Fibroblast of lung (primary cell): Measurements from ENCODE around the gene TRPM3. TPM values are rescaled to one million over a fixed set of nuclear protein-coding genes. Genes with fewer than 3 reads are reported as not detected.

Experiments
- DNase-seq, 2 donors: peaks; one replicate each; pipeline versions ENCODE4 v3.0.0 to v3.0.0-alpha.2; 2010; ENCODE audit warnings: low read depth in 2 of 2
- H2AFZ ChIP-seq: 2 replicates; pipeline ENCODE4 v1.5.1; 2012; ENCODE audit warnings: low read length, control low read depth, inconsistent platforms
- H3K27ac ChIP-seq: 2 replicates; pipeline ENCODE4 v1.5.1; 2011; ENCODE audit warnings: low read length, control low read depth; ENCODE audit not compliant: insufficient read depth
- H3K27me3 ChIP-seq: 2 replicates; pipeline ENCODE4 v1.5.1; 2011; ENCODE audit warnings: mild to moderate bottlenecking, low read length; ENCODE audit not compliant: control insufficient read depth, insufficient read depth
- H3K36me3 ChIP-seq: 2 replicates; pipeline ENCODE4 v1.5.1; 2011; ENCODE audit warnings: low read length; ENCODE audit not compliant: control insufficient read depth, insufficient read depth
- H3K4me1 ChIP-seq: 2 replicates; pipeline ENCODE4 v1.5.1; 2011; ENCODE audit warnings: low read length; ENCODE audit not compliant: control insufficient read depth, insufficient read depth; ENCODE audit errors: extremely low read depth
- H3K4me2 ChIP-seq: 2 replicates; pipeline ENCODE4 v1.5.1; 2011; ENCODE audit warnings: low read length, control low read depth; ENCODE audit not compliant: insufficient read depth; ENCODE audit errors: extremely low read depth
- H3K4me3 ChIP-seq, 4 experiments: fragments of 200-600 bp in 1 of 4; sonication (generic) in 1 of 4; replicated peaks in 1 of 4; 2 replicates each; pipeline ENCODE4 v1.5.1; 2011 to 2016; ENCODE audit warnings: low read length in 4 of 4, low read depth in 3 of 4, mild to moderate bottlenecking in 3 of 4, control low read depth in 2 of 4, inconsistent platforms in 1 of 4, mixed read lengths in 1 of 4; ENCODE audit not compliant: insufficient read depth in 1 of 4; ENCODE audit errors: control extremely low read depth in 1 of 4
- H3K79me2 ChIP-seq: 2 replicates; pipeline ENCODE4 v1.5.1; 2012; ENCODE audit warnings: mild to moderate bottlenecking, low read length, inconsistent platforms; ENCODE audit not compliant: control insufficient read depth, insufficient read depth
- H3K9ac ChIP-seq: 2 replicates; pipeline ENCODE4 v1.5.1; 2011; ENCODE audit warnings: mild to moderate bottlenecking, low read length, control low read depth; ENCODE audit not compliant: insufficient read depth
- H3K9me3 ChIP-seq: 2 replicates; pipeline ENCODE4 v1.5.1; 2012; ENCODE audit warnings: low read depth, low read length; ENCODE audit not compliant: control insufficient read depth, insufficient read depth
- H4K20me1 ChIP-seq: 2 replicates; pipeline ENCODE4 v1.5.1; 2011; ENCODE audit warnings: low read length; ENCODE audit not compliant: control insufficient read depth, insufficient read depth; ENCODE audit errors: extremely low read depth
- EZH2 ChIP-seq: IDR thresholded peaks from 2 replicates; pipeline ENCODE4 v1.5.1; 2012; ENCODE audit warnings: low read length, control low read depth, mild to moderate bottlenecking; ENCODE audit errors: missing control alignments
- polyA plus RNA-seq, 2 donors: library from polyadenylated mRNA; depleted of rRNA in 1 of 2; stranded (reverse) in 1 of 2; unstranded in 1 of 2; fragments of >200 nt; gene quantifications; 2 replicates each; pipeline ENCODE4 v1.2.1, GENCODE V29; 2011 to 2012; ENCODE audit warnings: missing spikeins in 1 of 2
- total RNA-seq: library from RNA; depleted of rRNA; stranded (reverse); fragments of >200 nt; gene quantifications from 2 replicates; pipeline ENCODE4 v1.2.1, GENCODE V29; 2014
- TF ChIP-seq, protein P1 (sequence below), 2 donors: IDR thresholded peaks in 1 of 2; conservative IDR thresholded peaks in 1 of 2; 1 replicate in 1 of 2; 2 replicates in 1 of 2; pipeline ENCODE4 v1.5.1; 2011 to 2012; ENCODE audit warnings: low read length in 2 of 2, control low read depth in 1 of 2, inconsistent platforms in 1 of 2, low read depth in 1 of 2, mild to moderate bottlenecking in 1 of 2

TRPM3 gene
- total and polyA plus RNA-seq, 2 donors (not counting 1 experiment from before 2014, with no cell fraction given), result 0.05 to 0.50 TPM

DNA sequence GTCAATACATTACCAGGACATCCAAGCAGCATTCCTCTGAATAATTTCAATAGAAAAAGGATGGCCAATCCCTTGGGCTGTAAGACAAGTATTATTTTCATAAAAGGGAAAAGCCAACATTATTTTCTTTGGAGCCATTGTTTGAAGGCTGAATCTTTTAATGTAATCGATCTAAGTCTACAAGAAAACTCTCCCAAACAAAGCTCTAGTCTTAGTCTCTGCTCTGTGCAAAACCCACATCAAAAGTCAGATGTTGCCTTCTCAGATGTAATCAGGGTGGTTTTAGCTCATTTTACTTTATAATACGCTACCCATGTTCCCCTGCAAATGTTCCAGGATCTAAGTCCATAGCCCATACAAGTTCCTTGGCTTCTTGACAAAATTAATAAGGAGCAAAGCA, 325.6 kb downstream of the TRPM3 start:
- Histone ChIP-seq H4K20me1 (no peaks in the 10 kb centered on the region), H3K4me1 (no peaks in the 10 kb centered on the region), H3K4me3 (no peak overlapping the region), H3K9me3 (no peaks in the 10 kb centered on the region), H3K4me2 (no peak overlapping the region), H3K9ac (no peak overlapping the region), H3K27me3 (peaks cover 2% of the 10 kb centered on the region), H3K79me2 (no peaks in the 10 kb centered on the region), H3K27ac (no peak overlapping the region), H3K36me3 (no peaks in the 10 kb centered on the region), H2AFZ (no peak overlapping the region)
- TF ChIP-seq, protein P1, sequence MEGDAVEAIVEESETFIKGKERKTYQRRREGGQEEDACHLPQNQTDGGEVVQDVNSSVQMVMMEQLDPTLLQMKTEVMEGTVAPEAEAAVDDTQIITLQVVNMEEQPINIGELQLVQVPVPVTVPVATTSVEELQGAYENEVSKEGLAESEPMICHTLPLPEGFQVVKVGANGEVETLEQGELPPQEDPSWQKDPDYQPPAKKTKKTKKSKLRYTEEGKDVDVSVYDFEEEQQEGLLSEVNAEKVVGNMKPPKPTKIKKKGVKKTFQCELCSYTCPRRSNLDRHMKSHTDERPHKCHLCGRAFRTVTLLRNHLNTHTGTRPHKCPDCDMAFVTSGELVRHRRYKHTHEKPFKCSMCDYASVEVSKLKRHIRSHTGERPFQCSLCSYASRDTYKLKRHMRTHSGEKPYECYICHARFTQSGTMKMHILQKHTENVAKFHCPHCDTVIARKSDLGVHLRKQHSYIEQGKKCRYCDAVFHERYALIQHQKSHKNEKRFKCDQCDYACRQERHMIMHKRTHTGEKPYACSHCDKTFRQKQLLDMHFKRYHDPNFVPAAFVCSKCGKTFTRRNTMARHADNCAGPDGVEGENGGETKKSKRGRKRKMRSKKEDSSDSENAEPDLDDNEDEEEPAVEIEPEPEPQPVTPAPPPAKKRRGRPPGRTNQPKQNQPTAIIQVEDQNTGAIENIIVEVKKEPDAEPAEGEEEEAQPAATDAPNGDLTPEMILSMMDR (conservative IDR thresholded peaks at IDR 0.05 in 1 of 2, IDR thresholded peaks at IDR 0.05 in 1 of 2; ENCODE audit: low read depth in 1 of 2, low read length in 2 of 2), result no peak
- TF ChIP-seq EZH2, result no peak
- DNase-seq, result no peak

DNA sequence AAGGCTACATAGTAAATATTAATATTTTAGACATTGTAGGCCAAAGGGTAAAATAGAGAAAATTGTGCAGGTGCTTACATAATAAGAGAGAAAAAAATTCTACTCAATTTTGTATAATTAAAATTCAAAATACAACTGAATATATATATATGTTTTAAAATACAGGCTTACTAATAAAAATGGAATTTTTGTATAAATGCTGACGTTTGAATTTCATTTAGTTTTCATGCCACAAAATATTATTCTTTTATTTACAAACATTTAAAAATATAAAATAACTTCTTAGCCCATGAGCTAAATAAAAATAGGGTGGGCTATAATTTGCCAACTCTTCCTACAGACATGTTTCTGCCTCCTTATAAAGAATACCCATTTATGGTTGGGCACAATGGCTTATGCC, 328.6 kb downstream of the TRPM3 start:
- Histone ChIP-seq H3K9me3 (no peaks in the 10 kb centered on the region), H3K27ac (no peak overlapping the region), H3K4me1 (no peaks in the 10 kb centered on the region), H2AFZ (no peak overlapping the region), H3K4me3 (no peak overlapping the region), H3K36me3 (no peaks in the 10 kb centered on the region), H3K27me3 (peaks cover 2% of the 10 kb centered on the region), H3K9ac (no peak overlapping the region), H3K79me2 (no peaks in the 10 kb centered on the region), H4K20me1 (no peaks in the 10 kb centered on the region), H3K4me2 (no peak overlapping the region)
- no peak for TF ChIP-seq EZH2
- TF ChIP-seq, protein P1 (conservative IDR thresholded peaks at IDR 0.05 in 1 of 2, IDR thresholded peaks at IDR 0.05 in 1 of 2; ENCODE audit: low read depth in 1 of 2, low read length in 2 of 2), result no peak
- DNase-seq, result no peak

DNA sequence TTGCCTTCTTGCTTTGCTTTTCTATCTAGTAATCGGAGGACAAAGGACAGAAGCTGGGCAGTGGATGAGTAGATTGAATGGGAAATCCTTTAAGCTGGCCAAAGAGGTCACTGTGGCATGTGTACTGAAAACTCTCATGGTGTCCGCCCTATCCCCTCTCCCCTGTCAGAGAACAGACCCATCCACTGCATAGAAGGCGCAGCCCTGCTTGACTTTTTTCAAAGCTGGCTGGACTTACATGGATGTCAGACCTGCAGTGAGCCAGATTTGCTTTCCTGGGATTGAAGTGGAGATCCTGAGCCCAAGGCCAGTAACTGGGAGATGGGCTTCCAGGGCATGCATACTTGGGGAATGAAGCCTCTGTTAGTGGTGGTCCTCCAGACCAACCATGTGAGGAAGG, 329.5 kb downstream of the TRPM3 start:
- Histone ChIP-seq H2AFZ (no peak overlapping the region), H3K9ac (no peak overlapping the region), H3K4me3 (no peak overlapping the region), H4K20me1 (no peaks in the 10 kb centered on the region), H3K36me3 (no peaks in the 10 kb centered on the region), H3K27me3 (peaks cover 2% of the 10 kb centered on the region), H3K79me2 (no peaks in the 10 kb centered on the region), H3K27ac (no peak overlapping the region), H3K9me3 (no peaks in the 10 kb centered on the region), H3K4me2 (no peak overlapping the region), H3K4me1 (no peaks in the 10 kb centered on the region)
- no peak for DNase-seq
- TF ChIP-seq, protein P1 (conservative IDR thresholded peaks at IDR 0.05 in 1 of 2, IDR thresholded peaks at IDR 0.05 in 1 of 2; ENCODE audit: low read depth in 1 of 2, low read length in 2 of 2), result no peak
- no peak for TF ChIP-seq EZH2
